AG20443 (cell line): ENCODE measurements around the gene ZNF799.
"Not testable (repeated sequence)": the region's sequence is repeated elsewhere in the genome, so short reads cannot be mapped to it uniquely, and the experiment has no call there.

Experiments
- DNase-seq: peaks from one replicate; pipeline ENCODE4 v3.0.0; 2012; ENCODE audit warnings: low spot score, mixed read lengths

ZNF799 gene

DNA sequence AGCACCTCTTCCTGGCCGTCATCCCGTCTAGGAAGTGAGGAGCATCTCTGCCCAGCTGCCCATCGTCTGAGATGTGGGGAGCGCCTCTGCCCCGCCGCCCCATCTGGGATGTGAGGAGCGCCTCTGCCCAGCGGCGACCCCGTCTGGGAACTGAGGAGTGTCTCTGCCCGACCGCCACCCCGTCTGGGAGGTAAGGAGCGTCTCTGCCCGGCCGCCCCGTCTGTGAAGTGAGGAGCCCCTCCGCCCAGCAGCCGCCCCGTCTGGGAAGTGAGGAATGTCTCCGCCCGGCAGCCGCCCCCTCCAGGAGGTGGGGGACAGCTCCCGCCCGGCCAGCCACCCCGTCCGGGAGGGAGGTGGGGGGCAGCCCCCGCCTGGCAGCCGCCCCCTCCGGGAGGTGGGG, 38.8 kb downstream of the ZNF799 start:
- DNase-seq = not testable (repeated sequence)

DNA sequence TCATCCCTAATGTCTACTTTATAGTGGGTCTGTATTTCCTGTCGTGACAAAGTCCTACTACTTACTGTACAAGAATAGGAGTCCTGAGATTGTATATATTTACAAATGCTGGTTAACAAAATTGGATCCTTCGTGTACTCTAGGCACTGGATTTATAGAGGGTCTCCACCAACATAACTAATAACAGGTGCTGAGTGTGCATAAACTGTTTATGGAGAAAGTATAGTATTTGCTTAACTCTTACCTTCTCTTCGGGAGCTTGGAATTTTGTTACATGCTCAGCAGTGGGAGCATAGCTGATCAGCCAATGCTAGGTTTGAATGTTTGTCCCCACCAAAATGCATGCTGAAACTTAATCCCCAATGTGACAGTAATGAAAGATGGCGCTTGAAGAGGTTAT, 47.7 kb downstream of the ZNF799 start:
- no peak for DNase-seq

DNA sequence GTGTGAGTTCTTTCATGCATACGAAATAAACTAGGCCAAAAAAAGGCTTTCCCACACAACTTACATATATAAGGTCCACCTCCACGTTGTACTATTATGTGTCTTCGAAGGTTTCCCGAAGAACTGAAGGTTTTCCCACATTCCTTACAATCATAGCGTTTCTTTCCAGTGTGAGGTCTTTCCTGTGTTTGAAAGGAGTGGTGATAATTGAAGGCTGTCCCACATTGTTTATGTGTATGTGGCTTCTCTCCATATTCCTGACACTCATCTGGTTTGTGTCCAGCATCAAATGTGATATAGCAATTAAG, 50.2 kb downstream of the ZNF799 start:
- no peak for DNase-seq

DNA sequence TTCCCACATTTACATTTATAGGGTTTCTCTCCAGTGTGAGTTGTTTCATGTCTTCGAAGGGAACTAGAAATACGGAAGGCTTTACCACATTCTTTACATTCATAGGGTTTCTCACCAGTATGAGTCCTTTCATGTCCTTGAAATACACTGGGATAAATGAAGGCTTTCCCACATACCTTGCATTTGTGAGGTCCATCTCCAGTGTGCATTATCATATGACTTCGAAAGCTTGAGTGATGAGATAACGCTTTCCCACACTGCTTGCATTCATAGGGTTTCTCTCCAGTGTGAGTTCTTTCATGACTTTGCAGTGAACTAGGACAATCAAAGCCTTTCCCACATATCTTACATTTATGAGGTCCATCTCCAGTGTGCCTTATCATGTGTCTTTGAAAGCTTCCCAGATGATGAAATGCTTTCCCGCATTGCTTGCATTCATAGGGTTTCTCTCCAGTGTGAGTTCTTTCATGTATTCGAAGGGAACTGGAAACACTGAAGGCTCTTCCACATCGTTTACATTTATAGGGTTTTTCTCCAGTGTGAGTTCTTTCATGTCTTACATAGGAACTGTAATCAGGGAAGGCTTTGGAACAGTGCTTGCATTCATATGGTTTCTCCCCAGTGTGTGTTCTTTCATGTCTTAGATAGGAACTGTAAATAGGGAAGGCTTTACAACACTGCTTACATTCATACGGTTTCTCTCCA, 50.7 kb downstream of the ZNF799 start:
- DNase-seq = no peak

DNA sequence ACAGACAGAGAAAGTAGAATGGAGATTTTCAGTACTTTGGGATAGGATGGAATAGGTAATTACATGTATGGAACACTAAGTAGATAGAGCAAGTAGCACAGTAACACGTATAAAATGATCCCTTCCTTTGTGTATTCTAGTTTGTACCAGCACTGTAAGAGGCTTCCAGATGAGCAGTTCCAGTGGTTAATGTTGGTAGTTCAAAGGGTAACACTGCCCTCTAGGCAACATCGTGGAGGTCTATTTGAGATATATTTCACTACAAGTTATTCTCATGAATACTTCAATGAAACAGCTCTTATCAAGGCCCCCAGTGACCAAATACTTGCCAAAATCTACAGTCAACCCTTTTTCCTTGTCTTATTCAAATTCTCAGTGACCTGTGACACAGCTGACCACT, 54.2 kb downstream of the ZNF799 start:
- no peak for DNase-seq

DNA sequence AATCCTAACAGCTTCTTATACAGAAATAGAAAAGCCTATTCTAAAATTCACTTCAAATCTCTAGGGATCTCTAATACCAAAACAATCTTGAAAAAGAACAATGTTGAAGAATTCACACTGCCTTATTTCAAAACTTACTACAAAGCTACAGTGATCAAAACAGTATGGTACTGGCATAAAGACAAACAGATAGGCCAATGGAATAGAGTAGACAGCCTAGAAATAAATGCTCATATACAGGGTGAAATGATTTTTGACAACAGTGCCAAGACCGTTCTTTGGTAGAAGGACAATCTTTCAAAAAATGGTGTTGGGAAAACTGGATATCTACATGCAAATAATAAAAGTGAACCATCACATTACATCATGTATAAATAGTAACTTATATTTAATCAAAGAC, 55.9 kb downstream of the ZNF799 start:
- DNase-seq = no peak
